ENCODE data around the gene CCNF. TPM values are rescaled to one million over a fixed set of nuclear protein-coding genes. Genes with fewer than 3 reads are reported as not detected.

CCNF gene
- total and polyA plus RNA-seq, 9 of the 15 experiments (the other 6 are each of a cell fraction or from before 2014, with no cell fraction given), result 4.1 to 70.1 (median 29.5) TPM

GRCh38 chr16:2489581-2489980, 60.3 kb downstream of the CCNF start:
- in situ Hi-C loops (cut with MboI) (no loop called here), intact Hi-C loops (cut with micrococcal nuclease) (no loop called here)
- peaks cover 49% of the 10 kb centered on the region for H3K79me2 ChIP-seq (ENCODE audit: control insufficient read depth, insufficient read depth, low read length)
- H3K9ac ChIP-seq (ENCODE audit: insufficient read depth in 1 of 2, low read depth in 2 of 2, low read length in 2 of 2), result peak overlapping the region in 1 of 2 experiments; percentile 74; a peak in 1 of 4 replicates
- no peaks in the 10 kb centered on the region for H3K27me3 ChIP-seq (ENCODE audit: control insufficient read depth in 2 of 2, insufficient read depth in 2 of 2, low read length in 2 of 2)
- H2AFZ ChIP-seq (ENCODE audit: low read depth, low read length), result no peak overlapping the region
- H3K36me3 ChIP-seq (ENCODE audit: control insufficient read depth, insufficient read depth, low read length), result peaks cover 33% of the 10 kb centered on the region; the same call in 2 of the 3 replicates
- no peak overlapping the region for H3K4me2 ChIP-seq (ENCODE audit: insufficient read depth, low read length)
- H4K20me1 ChIP-seq (replicated peaks; ENCODE audit: control insufficient read depth, insufficient read depth, low read length), result peaks cover 5% of the 10 kb centered on the region; the same call in 1 of the 2 replicates
- peaks cover 13 to 51% of the 10 kb centered on the region in 2 experiments for H3K4me1 ChIP-seq (replicated peaks in 1 of 2; ENCODE audit: control insufficient read depth in 2 of 2, insufficient read depth in 2 of 2, low read length in 2 of 2)
- ATAC-seq (no peak), FAIRE-seq (no peak), DNase-seq (ENCODE audit: extremely low read depth in 1 of 4, low spot score in 3 of 4) (no peak)
- no peaks in the 10 kb centered on the region for H3K9me3 ChIP-seq (replicated peaks; ENCODE audit: control insufficient read depth, insufficient read depth, low read depth, low read length)
- H3K4me3 ChIP-seq, result no peak overlapping the region
- no peak for TF ChIP-seq ARHGAP35 (IDR thresholded peaks at IDR 0.05; ENCODE audit: partially characterized antibody)
- no peak for TF ChIP-seq COPS2 (conservative IDR thresholded peaks at IDR 0.05)
- no peak for TF ChIP-seq PTRF (tag; IDR thresholded peaks at IDR 0.05)
- no peak for TF ChIP-seq ZNF398 (CRISPR knock-in tag; IDR thresholded peaks at IDR 0.05)
- TF ChIP-seq HCFC1 (IDR thresholded peaks at IDR 0.05; ENCODE audit: low read depth, low read length), result no peak
- no peak for TF ChIP-seq TCF15 (CRISPR knock-in tag; IDR thresholded peaks at IDR 0.05)
- no peak for TF ChIP-seq ZFP30 (CRISPR knock-in tag; IDR thresholded peaks at IDR 0.05; ENCODE audit: borderline replicate concordance)
- no TSS peak for BruUV-seq (replicated peaks)
- WGBS (ENCODE audit: insufficient coverage, low coverage, missing lambda C conversion rate), result 92% methylated on average over 16 of the region's 16 CpGs
- CTCF ChIA-PET (ENCODE audit: low intra/inter-chr PET ratio), result no interaction called here
- POLR2A ChIA-PET, result interaction anchor here (0.6 to 2.4 kb wide), 3 partner anchors 10 to 26 kb away, joined by 3 to 8 read pairs (median 3); no protein-coding TSS in a partner anchor
- no peak overlapping the region for H3K27ac ChIP-seq (ENCODE audit: extremely low read depth, low read depth, low read length)
- no peaks in the 10 kb centered on the region for H3K9me1 ChIP-seq (ENCODE audit: control insufficient read depth, insufficient read depth, low read length)

All from K562 (cell line).